Measurements from ENCODE around the gene CCDC192. TPM values are rescaled to one million over a fixed set of nuclear protein-coding genes. Genes with fewer than 3 reads are reported as not detected.

The CCDC192 gene
- total RNA-seq, 1 experiment from 2014 or later, result 0.52 TPM

DNA sequence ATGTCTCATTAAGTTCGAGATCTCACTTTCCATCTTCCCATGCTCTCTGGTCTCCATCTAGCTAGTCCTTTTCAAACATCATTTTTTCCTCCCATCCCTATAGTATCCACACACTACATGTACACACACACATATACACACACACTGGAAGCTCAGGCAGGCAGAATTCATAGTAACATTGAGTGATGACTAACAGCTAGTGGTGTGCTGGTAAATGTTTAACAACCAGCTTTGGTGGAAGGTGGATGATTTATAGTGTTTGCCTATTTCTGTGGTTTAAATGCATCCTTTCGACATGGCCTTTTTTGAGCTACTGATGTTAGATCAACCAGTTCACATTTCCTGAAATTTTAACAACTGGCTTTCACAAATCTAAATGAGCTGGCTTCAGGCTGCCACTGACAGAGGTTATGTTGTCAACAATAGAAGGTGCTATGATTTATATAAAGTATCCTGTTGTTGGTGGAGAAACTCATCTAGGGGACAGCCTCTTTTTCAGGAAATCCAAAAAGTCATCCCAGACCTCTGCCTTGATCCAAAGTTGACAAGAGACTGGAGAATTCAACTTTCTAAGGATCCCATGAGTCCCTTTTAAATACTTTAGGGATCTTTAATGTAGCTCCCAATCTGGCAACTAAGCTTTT lies 117.8 kb downstream of the CCDC192 start:
- H3K27ac Mint-ChIP-seq, result no peak overlapping the region
- POLR2A ChIA-PET, result interaction anchor here (1.1 kb wide), 1 partner anchor 10 kb away, joined by 3 read pairs; no protein-coding TSS in a partner anchor
- H3K4me1 Mint-ChIP-seq, result peaks cover 19% of the 10 kb centered on the region
- DNase-seq (ENCODE audit: low spot score), result no peak
- ATAC-seq, result no peak
- no peaks in the 10 kb centered on the region for H3K36me3 Mint-ChIP-seq
- no peak overlapping the region for H3K4me3 Mint-ChIP-seq
- TF ChIP-seq, protein P1, sequence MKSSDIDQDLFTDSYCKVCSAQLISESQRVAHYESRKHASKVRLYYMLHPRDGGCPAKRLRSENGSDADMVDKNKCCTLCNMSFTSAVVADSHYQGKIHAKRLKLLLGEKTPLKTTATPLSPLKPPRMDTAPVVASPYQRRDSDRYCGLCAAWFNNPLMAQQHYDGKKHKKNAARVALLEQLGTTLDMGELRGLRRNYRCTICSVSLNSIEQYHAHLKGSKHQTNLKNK (CRISPR knock-in tag; IDR thresholded peaks at IDR 0.05), result no peak
- TF ChIP-seq TP53 (CRISPR knock-in tag; IDR thresholded peaks at IDR 0.05), result no peak
- no peak for TF ChIP-seq JAZF1 (CRISPR knock-in tag; IDR thresholded peaks at IDR 0.05)
- TF ChIP-seq ZNF317 (CRISPR knock-in tag; IDR thresholded peaks at IDR 0.05; ENCODE audit: borderline replicate concordance, low read depth), result no peak
- TF ChIP-seq, protein P2, sequence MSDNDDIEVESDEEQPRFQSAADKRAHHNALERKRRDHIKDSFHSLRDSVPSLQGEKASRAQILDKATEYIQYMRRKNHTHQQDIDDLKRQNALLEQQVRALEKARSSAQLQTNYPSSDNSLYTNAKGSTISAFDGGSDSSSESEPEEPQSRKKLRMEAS (CRISPR knock-in tag; IDR thresholded peaks at IDR 0.05), result no peak
- TF ChIP-seq GABPB1 (CRISPR knock-in tag; IDR thresholded peaks at IDR 0.05), result no peak
- TF ChIP-seq, protein P3, sequence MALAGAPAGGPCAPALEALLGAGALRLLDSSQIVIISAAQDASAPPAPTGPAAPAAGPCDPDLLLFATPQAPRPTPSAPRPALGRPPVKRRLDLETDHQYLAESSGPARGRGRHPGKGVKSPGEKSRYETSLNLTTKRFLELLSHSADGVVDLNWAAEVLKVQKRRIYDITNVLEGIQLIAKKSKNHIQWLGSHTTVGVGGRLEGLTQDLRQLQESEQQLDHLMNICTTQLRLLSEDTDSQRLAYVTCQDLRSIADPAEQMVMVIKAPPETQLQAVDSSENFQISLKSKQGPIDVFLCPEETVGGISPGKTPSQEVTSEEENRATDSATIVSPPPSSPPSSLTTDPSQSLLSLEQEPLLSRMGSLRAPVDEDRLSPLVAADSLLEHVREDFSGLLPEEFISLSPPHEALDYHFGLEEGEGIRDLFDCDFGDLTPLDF (CRISPR knock-in tag; IDR thresholded peaks at IDR 0.05), result no peak
- TF ChIP-seq, protein P4, sequence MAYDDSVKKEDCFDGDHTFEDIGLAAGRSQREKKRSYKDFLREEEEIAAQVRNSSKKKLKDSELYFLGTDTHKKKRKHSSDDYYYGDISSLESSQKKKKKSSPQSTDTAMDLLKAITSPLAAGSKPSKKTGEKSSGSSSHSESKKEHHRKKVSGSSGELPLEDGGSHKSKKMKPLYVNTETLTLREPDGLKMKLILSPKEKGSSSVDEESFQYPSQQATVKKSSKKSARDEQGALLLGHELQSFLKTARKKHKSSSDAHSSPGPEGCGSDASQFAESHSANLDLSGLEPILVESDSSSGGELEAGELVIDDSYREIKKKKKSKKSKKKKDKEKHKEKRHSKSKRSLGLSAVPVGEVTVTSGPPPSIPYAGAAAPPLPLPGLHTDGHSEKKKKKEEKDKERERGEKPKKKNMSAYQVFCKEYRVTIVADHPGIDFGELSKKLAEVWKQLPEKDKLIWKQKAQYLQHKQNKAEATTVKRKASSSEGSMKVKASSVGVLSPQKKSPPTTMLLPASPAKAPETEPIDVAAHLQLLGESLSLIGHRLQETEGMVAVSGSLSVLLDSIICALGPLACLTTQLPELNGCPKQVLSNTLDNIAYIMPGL (CRISPR knock-in tag; IDR thresholded peaks at IDR 0.05), result no peak
- TF ChIP-seq, protein P5, sequence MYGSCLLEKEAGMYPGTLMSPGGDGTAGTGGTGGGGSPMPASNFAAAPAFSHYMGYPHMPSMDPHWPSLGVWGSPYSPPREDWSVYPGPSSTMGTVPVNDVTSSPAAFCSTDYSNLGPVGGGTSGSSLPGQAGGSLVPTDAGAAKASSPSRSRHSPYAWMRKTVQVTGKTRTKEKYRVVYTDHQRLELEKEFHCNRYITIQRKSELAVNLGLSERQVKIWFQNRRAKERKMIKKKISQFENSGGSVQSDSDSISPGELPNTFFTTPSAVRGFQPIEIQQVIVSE (CRISPR knock-in tag; IDR thresholded peaks at IDR 0.05; ENCODE audit: borderline replicate concordance), result no peak
- TF ChIP-seq, protein P6, sequence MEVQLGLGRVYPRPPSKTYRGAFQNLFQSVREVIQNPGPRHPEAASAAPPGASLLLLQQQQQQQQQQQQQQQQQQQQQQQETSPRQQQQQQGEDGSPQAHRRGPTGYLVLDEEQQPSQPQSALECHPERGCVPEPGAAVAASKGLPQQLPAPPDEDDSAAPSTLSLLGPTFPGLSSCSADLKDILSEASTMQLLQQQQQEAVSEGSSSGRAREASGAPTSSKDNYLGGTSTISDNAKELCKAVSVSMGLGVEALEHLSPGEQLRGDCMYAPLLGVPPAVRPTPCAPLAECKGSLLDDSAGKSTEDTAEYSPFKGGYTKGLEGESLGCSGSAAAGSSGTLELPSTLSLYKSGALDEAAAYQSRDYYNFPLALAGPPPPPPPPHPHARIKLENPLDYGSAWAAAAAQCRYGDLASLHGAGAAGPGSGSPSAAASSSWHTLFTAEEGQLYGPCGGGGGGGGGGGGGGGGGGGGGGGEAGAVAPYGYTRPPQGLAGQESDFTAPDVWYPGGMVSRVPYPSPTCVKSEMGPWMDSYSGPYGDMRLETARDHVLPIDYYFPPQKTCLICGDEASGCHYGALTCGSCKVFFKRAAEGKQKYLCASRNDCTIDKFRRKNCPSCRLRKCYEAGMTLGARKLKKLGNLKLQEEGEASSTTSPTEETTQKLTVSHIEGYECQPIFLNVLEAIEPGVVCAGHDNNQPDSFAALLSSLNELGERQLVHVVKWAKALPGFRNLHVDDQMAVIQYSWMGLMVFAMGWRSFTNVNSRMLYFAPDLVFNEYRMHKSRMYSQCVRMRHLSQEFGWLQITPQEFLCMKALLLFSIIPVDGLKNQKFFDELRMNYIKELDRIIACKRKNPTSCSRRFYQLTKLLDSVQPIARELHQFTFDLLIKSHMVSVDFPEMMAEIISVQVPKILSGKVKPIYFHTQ (CRISPR knock-in tag; IDR thresholded peaks at IDR 0.05), result no peak
- no peak for TF ChIP-seq TEAD4 (CRISPR knock-in tag; IDR thresholded peaks at IDR 0.05)
- TF ChIP-seq, protein P7, sequence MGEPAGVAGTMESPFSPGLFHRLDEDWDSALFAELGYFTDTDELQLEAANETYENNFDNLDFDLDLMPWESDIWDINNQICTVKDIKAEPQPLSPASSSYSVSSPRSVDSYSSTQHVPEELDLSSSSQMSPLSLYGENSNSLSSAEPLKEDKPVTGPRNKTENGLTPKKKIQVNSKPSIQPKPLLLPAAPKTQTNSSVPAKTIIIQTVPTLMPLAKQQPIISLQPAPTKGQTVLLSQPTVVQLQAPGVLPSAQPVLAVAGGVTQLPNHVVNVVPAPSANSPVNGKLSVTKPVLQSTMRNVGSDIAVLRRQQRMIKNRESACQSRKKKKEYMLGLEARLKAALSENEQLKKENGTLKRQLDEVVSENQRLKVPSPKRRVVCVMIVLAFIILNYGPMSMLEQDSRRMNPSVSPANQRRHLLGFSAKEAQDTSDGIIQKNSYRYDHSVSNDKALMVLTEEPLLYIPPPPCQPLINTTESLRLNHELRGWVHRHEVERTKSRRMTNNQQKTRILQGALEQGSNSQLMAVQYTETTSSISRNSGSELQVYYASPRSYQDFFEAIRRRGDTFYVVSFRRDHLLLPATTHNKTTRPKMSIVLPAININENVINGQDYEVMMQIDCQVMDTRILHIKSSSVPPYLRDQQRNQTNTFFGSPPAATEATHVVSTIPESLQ (CRISPR knock-in tag; IDR thresholded peaks at IDR 0.05), result no peak
- no peak for TF ChIP-seq ESRRA (CRISPR knock-in tag; IDR thresholded peaks at IDR 0.05; ENCODE audit: borderline replicate concordance)
- TF ChIP-seq, protein P8, sequence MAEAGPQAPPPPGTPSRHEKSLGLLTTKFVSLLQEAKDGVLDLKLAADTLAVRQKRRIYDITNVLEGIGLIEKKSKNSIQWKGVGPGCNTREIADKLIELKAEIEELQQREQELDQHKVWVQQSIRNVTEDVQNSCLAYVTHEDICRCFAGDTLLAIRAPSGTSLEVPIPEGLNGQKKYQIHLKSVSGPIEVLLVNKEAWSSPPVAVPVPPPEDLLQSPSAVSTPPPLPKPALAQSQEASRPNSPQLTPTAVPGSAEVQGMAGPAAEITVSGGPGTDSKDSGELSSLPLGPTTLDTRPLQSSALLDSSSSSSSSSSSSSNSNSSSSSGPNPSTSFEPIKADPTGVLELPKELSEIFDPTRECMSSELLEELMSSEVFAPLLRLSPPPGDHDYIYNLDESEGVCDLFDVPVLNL (CRISPR knock-in tag; IDR thresholded peaks at IDR 0.05; ENCODE audit: borderline replicate concordance, low read depth), result no peak
- no peak for TF ChIP-seq ZNF138 (CRISPR knock-in tag; conservative IDR thresholded peaks at IDR 0.05)
- peaks cover 5% of the 10 kb centered on the region; the same call in 1 of the 2 replicates for H3K9me3 Mint-ChIP-seq
- CTCF ChIA-PET, result no interaction called here
- no peaks in the 10 kb centered on the region for H3K27me3 Mint-ChIP-seq (ENCODE audit: low read depth)

Data from WTC11 (cell line).